ENCODE data around the gene TLCD3A.
"Not testable (repeated sequence)": the region's sequence is repeated elsewhere in the genome, so short reads cannot be mapped to it uniquely, and the experiment has no call there.

TLCD3A gene
- 2.8 to 4.9 reads per million in 2 experiments for total RNA-seq

DNA sequence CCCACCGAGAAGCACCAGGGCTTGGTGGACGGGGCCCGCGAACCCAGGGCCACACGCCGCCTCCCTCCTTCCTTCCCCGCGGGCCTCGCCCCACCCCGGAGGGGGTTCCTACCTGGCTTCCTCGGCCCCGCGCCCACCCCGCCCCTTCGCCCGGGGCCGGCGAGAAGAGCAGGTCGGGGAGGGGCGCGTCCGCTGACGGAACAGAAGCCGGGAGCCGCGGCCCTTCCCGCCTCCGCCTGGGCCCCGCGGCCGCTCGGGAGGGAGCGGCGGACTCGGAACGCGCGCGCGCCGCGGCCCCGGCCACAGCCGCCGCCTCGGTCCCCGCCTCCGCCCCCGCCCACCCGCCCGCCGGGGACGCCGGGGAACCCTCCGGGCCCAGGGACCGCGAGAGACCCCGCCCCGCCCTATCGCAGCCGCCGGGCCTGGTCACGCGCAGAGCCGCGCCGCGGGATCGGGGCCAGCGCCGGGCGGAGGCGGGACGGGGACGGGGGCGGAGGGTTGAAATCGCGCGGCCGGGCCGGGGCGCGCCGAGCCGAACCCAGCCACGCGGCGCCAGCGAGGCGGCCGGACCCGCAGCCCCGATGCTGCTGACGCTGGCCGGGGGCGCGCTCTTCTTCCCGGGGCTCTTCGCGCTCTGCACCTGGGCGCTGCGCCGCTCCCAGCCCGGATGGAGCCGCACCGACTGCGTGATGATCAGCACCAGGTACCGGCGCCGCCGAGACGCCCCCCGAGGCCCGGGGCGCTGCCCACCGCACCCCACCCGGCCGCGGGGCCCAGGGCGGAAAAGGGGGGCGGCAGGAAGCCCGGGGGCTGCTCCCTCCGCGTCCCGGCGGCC, at the start of gene TLCD3A:
Gene TLCD3A, plus strand, starts transcription at position 530 of the 835 bp plus-strand sequence. Its CDS starts 52 bp downstream, at position 582.
- DNase-seq (ENCODE audit: low read depth) = no peak

DNA sequence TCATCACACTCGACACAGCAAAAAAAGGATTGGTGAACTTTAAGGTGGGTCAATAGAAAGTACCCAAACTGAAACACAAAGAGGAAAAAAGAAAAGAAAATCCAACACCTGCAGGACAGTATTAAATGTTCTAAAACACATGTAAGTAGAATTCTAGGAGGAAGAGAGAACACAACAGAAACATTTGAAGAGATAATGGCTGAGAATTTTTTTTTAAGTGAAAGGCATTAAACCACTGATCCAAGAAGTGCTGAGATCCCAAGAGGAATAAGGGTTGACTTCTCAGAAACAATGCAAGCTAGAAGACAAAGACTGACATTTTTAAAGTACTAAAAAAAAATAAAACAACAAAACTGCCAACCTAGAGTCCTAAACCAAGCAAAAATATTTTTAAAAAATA, 49.4 kb upstream of the TLCD3A start:
- DNase-seq (ENCODE audit: low read depth) = no peak

DNA sequence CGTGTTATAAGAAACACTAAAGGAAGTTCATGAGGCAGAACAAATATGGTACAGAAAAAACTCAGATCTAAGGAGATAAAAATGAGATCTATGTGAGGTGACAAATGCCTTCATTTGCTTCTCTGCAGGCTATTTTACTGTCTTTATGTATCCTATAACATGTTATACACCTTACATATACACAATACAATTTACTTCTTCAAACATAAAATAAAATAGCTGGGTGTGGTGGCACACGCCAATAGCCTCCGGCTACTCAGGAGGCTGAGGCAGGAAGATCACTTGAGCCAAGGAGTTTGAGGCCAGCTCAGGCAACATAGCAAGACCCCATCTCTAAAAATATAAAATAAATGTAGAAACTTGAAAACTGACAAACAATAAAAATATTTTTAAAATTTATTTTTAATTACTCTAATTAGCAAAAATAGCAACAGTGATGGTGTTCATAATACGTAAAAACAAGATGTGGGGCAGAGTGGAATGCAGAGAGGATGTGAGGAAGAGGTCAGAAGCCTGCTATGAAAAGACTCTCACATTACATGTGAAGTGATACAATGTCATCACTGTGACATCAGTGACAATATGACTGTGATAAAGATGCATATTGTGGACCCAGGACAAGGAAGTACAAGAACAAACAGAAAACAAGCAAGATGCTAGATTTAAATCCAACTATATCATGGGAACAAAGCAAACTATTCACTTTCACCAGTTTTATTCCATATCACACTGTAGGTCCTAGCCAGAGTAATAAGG, 48.7 kb upstream of the TLCD3A start:
- no peak for DNase-seq (ENCODE audit: low read depth)

DNA sequence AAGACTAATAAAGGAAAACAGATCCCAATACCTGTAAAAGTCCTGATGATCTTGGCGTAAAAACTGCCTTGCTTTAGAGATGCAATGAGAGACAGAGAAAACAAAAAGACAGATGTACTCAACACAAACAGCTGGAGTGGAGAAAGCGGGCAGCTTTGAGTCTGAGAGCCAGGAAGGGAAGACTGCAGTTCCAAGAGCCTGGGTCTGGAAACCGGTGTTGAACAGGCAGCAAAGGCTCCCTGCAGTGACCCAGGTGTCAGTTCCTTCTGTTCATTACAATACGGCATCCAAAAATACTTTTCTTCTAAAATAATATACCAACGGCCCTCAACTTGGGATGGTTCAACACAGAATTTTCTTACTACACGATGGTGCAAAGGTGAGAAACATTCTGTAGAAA, 47.4 kb upstream of the TLCD3A start:
- no peak for DNase-seq (ENCODE audit: low read depth)

DNA sequence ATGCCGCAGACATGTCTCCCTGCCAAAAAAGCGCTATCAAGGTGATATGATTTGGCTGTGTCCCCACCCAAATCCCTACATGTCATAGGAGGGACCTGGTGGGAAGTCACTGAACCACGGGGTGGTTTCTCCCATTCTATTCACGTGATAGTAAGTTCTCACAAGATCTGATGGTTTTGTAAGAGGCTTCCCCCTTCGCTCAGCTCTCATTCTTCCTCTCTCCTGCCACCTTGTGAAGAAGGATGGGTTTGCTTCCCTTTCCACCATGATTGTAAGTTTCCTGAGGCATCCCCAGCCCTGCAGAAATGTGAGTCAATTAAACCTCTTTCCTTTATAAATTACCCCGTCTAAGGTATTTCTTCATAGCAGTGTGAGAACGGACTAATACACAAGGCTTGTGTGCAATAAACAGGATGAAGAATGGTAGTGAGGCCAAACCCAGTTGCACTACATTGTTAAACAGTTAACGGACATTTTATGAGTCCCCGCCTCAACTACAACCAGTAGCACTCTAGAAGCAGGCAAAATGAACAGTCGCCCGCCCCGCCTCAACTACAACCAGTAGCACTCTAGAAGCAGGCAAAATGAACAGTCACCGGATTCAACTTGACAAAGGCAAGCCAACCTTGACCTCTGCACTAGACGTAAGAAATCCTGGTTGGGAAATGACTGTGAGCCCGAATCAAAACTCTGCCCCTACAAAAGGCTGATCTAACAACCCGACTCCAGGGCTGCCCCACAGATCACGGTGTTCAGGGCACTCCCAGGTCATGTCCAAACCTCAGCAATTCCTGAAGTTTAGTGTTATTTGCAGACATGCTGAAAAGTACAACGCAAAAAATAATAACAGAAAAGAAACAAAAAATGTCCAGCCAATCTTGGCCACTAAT, 44.1 kb upstream of the TLCD3A start:
- no peak for DNase-seq (ENCODE audit: low read depth)

DNA sequence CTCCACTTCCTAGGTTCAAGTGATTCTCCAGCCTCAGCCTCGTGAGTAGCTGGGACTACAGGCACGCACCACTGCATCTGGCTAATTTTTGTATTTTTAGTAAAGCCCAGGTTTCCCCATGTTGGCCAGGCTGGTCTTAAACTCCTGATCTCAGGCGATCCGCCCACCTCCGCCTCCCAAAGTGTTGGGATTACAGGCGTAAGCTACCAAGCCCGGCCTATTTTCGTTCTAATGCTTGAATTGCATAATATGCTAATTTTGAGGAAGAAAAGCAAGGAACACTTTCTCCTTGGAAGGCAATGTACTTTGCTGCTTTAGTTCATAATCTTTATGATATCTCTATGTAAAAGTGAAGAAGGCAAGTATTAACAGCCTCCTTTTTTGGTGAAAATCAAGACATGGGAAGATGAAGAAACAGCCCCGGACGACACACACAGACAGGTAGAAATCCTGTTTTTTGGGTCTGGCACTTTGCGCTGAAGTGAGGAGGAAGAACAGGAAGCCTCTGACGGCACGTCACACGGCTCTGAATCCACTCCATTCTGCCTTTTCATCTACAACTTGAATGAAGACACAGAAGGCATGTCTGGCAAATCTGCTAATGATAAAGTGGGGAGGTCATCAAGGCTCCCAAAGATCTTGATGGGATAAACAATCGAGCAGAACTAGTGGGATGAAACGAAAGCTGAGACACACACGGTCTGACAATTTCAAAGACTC, 42.7 kb upstream of the TLCD3A start:
- DNase-seq (ENCODE audit: low read depth) = no peak

DNA sequence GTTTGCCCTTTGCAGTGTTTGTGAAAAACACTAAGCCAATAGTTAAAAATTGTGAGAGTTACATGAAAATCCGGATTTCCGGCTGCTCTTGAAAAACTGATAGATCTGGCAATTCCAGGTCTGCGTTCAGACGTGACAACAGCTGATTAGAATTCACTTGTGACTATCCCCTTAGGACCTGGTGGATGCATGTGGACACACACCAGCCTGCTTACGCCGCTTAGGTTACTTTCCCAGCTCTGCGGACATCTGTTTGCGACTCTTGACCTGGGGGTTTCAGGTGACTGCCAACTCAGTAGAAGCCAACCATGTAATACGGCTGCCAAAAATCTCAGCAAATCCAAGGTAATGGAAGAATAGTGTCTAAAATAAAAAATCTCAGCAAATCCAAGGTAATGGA, 42.0 kb upstream of the TLCD3A start:
- no peak for DNase-seq (ENCODE audit: low read depth)

DNA sequence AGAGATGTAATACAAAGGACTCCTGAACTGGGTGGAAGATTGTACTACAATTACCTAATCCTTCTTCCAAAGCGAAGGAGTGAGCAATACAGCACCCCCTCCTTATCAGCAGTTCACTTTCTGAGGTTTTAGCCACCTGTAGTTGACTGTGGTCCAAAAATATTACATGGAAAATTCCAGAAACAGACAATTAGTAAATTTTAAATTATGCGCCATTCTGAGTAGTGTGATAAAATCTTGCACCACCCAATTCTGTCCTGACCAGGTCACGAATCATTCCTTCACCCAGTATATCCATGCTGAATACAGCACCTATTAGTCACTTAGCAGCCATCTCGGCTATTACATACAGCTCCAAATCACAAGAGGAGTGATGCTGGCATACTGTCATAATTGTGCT, 41.0 kb upstream of the TLCD3A start:
- DNase-seq (ENCODE audit: low read depth) = no peak

DNA sequence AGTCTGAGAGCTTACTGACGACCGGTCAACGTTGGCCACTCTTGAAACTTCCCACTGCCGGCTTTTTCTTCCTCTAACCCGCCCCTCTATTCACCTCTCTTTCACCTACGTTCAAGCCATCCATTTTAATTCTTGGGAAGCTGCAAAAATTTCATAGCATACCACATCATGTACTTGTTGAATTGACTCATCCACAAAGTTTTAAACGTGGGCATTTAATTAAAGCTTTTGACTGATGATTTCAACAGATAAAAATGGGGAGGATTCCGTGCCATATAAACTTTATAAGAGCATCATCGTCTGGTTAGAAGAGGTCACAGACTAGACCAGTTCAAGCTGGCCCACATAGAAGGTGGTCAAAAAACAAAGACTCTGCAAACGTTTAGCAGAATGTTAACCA, 40.3 kb upstream of the TLCD3A start:
- DNase-seq (ENCODE audit: low read depth) = no peak

DNA sequence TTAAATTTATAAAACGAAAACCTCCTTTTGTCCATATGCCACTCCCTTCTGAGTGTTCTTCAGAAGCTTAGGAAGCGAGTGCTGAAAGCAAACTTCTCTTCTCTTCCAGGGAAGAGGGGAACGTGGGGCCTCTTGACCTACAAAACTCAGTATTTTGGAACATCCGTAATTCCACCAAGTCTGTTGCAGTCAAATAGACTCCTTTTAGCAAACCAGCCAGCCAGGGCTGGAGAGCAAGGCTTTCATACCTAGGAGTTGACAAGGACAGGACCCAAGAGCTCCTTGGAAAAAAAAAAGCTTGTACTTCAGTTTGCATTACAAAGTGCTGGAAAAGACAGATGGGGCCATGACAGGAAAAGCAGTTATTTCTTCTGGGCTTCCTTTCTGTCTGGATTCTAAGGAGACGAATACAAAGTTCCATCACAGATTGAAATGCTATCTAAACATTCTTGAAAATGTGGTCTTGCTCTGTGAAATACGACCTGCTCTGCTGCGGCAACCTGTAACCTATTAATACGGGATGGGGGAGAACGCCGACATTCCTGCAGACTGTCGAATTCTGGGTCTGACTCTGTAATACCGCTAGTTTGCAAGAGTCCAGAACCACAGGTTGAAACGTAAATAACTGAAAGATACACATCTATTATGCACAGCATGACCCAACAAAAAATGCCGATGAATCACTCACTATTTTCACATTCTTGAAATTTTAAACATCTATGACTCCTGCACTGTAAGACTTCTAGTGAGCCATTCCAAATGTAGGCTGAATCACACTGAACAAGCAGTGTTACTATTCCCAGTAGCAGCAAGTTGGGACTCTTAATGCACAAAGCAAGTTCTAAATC, 38.4 kb upstream of the TLCD3A start:
- DNase-seq (ENCODE audit: low read depth) = no peak

DNA sequence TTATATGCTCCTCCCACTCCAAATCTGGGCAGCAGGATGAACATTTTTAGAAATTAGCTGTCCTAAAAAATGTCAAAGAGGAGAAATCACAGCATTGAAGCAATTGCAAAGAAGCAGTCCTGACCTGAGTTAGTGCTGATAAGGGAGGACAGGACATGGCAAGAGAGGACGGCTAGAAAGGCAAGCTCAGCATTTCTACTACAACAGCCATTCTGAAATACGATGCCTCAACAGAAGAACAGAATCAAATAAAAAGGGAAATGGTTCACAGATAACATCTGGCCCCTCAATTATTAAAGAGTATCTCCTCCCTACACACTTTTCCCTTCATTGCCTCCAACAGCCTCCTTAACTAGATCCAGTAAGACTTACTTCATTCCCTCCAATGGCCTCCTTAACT, 36.0 kb upstream of the TLCD3A start:
- no peak for DNase-seq (ENCODE audit: low read depth)

DNA sequence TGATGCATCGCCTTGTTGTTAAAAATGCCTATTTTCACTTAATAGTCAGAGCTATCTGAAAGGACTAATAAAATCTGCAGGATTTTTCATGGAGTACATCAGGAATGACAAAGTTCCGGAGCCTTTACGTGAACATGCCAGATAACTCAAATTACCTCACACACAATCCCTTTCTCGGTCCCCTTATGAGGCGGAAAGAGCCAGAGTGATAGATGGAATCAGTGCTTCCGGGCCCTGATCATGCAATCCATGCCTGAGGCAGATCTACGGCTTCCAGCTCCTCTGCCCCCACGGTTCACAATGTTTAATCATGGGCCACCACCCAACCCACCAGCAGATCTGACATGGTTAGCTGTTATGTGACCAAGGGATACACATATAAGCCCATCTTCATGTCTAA, 34.7 kb upstream of the TLCD3A start:
- DNase-seq (ENCODE audit: low read depth) = no peak

DNA sequence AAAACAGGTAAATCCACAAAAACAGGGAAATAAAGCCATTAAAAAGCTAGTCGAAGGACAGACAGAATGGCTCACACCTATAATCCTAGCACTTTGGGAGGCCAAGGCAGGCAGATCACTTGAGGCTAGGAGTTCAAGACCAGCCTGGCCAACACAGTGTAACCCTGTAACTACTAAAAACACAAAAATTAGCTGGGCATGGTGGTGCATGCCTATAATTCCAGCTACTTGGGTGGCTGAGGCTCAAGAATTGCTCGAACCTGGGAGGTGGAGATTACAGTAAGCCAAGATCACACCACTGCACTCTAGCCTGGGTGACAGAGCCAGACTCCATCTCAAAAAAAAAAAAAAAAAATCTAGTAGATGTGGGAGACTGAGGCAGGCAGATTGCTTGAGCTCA, 34.3 kb upstream of the TLCD3A start:
- not testable (repeated sequence) for DNase-seq (ENCODE audit: low read depth)

DNA sequence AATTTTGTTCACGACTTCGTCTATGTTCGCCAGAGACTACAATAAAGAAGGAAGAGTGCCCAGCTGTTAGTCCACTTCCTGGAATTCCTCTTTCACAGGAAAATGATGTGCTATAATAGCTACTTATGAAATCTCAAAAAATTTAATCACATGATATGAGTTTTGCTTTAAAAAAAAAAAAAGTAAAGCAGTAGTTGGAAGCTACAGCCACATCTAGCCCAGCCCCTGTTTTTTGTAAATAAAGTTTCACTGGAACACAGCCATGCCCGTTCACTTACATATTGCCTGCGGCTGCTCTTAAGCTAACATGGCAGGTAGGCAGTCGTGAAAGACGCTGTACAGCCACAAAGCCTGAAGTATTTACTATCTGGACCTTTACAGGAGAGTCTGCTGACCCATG, 33.1 kb upstream of the TLCD3A start:
- no peak for DNase-seq (ENCODE audit: low read depth)

DNA sequence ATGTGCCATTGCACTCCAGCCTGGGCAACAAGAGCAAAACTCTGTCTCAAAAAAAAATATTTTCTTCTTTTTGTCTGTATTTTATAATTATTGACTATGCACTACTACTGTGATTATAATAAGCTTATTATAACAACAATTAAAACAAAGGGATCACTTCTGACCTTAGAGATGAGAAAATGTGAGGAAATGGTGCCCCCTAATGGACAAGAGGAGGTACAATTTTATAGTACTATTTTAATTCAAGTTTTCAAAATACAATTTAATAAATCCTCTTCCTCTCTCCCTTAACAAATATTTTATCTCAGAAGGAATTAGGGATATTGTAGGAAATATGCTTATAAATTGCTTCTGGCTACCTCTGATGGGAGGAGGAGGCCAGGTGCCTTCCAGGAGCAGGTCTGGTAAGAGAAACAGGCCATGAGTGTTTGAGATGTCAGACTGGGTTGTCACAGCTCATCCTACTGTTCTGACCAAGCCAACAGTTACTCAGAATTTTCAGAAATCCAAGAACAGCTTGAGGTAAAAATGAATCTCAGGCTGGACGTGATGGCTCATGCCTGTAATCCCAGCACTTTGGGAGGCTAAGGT, 31.8 kb upstream of the TLCD3A start:
- DNase-seq (ENCODE audit: low read depth) = no peak

DNA sequence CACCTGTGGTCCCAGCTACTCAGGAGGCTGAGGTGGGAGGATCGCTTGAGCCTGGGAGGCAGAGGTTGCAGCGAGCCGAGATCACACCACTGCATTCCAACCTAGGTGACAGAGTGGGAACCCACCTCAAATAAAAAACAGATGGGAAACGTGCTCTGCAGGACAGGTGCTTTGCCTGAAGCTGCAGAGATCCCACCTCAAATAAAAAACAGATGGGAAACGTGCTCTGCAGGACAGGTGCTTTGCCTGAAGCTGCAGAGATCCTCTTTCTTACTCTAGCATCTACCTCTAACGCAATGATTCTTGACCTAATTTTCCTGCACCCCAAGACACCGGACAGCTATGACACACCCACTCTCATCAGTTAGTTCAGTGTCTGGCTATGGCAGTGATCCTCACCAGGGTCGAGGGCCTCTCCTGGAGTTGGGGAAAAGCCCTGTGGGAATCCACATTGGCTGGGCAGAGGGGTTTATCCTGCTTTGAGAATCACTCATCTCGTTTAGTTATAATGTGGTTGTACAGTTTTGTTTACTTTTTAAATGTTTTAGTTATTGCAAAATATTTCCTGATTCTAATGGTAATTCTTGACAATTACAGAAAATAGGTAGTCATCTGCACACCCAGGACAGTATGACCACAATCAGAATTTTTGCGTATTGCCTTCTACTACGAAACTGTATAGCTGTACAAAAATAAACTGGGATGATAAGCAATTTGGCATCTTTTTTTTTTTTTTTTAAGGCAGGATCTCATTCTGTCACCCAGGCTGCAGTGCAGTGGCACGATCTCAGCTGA, 29.1 kb upstream of the TLCD3A start:
- no peak for DNase-seq (ENCODE audit: low read depth)

DNA sequence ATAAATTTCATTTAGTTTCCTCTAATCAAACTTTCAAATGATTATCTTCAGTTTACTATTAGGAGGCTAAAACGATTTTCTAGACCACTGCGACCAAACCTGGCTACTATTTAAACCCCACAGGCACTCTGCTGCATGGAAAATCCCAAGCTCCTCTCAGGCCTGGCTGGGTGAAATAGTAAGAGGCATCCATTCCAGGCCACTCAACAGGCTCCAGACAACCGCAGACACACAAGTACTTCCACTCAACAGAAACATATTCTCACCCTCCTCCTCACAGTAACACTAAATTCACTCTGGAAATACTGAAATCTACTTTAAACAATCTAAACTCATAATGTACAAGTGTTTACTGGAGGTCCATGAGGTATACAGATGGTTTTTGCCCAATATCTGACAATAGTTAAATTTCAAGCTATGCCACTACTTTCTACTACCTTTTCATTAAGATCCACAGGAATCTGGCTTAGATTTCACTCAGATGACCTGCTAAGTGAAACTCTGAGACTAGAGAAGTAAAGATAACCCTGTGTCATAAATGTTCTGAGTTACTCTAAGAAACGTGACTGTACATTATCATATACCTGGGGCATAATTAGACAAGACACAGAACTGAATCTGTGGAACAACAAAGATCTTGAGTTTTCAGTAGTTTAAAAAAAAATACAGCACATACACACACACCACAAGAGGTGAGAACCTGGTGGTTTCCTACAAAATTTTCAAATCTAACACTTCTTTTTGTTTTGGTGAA, 28.1 kb upstream of the TLCD3A start:
- DNase-seq (ENCODE audit: low read depth) = no peak

DNA sequence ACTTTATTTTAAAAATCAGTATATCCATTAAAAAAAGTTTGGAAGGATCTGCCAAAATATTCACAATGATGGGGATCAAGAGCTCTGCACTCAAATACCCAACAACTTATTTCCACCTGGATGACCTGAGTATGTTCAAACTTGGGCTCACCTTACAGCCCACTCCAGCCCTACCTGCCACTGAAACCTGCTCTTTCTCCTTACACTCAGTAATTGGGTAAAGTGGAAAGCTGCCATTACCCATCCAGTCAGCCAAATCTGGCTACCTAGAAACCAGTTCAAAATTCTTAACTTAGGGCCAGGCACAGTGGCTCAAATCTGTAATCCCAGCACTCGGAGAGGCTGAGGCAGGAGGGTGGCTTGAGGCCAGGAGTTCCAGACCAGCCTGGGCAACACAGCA, 27.4 kb upstream of the TLCD3A start:
- no peak for DNase-seq (ENCODE audit: low read depth)

DNA sequence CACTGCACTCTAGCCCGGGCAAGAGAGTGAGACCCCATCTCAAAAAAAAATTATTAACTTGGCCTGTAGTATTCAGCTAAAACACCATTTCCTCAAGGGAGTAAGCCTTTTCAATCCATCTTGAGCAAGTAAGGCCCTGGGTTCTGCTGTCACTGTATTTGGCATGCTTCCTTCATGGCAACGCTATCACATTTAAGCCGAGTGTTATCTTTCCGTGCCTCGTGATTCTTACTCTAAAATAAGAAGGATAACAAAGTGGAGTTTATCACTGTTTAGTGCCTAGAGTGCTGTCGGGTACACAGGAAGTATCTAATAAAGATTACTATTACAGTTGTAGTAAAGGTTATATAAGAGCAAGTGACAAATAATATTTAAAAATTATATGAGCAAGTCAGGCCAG, 26.5 kb upstream of the TLCD3A start:
- no peak for DNase-seq (ENCODE audit: low read depth)
